ENCODE measurements around the gene KIAA2012.
A peak's percentile ranks its signal among the peaks of the same experiment; 100 is the strongest.

The KIAA2012 gene

DNA sequence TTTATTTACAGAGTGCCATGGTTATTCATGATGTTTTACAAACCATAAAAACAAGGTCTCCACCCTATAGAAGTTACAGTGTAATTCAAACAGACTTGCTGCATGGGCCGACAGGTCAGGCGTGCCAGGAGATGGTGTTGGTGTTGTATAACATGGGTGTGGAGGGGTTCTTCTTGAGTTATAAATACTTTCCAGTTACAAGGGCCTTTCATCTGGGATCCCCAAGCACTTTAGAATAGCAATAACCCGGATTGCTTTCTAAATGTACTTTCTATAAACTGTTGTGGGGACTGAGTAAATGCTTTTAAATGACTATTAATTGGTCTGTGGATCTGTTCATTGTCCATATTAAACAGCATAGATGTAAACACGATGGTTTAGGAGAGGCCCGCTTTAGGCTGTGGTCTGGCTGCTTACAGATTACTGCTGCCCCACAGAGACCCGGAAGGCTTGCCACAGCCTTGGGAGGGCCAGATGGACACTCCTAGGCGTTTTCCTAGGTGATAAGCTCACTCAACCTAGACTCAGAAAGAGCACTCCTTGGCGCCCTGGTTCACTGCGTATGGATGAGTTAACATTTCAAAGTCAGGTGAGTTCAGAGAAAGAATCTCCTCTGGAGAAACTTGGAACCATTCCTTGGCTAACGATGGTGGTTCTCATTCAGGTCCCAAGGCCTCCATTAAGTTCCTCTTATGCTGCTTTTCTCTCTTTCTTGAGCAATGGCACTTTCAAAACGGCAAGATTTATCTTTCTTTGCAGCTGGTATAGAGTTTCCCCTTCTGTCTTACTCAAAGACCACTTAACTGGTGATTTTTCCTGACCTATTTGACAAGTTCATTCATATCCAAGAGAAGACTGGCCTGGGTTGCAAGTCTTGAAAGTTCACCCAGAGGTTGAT, 3.6 kb upstream of the KIAA2012 start:
- H3K27me3 ChIP-seq (ENCODE audit: insufficient read depth, poor library complexity, severe bottlenecking): no peaks in the 10 kb centered on the region
- H3K4me3 ChIP-seq (replicated peaks; ENCODE audit: insufficient read depth, low read length): no peak overlapping the region
- H3K27ac ChIP-seq (replicated peaks): peak overlapping the region; percentile 48
- TF ChIP-seq, protein P1, sequence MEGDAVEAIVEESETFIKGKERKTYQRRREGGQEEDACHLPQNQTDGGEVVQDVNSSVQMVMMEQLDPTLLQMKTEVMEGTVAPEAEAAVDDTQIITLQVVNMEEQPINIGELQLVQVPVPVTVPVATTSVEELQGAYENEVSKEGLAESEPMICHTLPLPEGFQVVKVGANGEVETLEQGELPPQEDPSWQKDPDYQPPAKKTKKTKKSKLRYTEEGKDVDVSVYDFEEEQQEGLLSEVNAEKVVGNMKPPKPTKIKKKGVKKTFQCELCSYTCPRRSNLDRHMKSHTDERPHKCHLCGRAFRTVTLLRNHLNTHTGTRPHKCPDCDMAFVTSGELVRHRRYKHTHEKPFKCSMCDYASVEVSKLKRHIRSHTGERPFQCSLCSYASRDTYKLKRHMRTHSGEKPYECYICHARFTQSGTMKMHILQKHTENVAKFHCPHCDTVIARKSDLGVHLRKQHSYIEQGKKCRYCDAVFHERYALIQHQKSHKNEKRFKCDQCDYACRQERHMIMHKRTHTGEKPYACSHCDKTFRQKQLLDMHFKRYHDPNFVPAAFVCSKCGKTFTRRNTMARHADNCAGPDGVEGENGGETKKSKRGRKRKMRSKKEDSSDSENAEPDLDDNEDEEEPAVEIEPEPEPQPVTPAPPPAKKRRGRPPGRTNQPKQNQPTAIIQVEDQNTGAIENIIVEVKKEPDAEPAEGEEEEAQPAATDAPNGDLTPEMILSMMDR (IDR thresholded peaks at IDR 0.05; ENCODE audit: insufficient read depth, low read length): no peak
- no peak for TF ChIP-seq GABPA (IDR thresholded peaks at IDR 0.05; ENCODE audit: low read depth)
- TF ChIP-seq SPI1 (IDR thresholded peaks at IDR 0.05; ENCODE audit: borderline replicate concordance, low read depth): no peak
- TF ChIP-seq REST (IDR thresholded peaks at IDR 0.05; ENCODE audit: insufficient replicate concordance, low read depth): no peak
- TF ChIP-seq POLR2AphosphoS5 (IDR thresholded peaks at IDR 0.05; ENCODE audit: low read depth): no peak
- peak in 1 of 2 experiments; percentile 40 for DNase-seq (ENCODE audit: low read depth in 1 of 2, low spot score in 1 of 2)

- no peak for TF ChIP-seq POLR2AphosphoS5 (IDR thresholded peaks at IDR 0.05; ENCODE audit: low read depth)
- TF ChIP-seq REST (IDR thresholded peaks at IDR 0.05; ENCODE audit: insufficient replicate concordance, low read depth): no peak
- TF ChIP-seq, protein P1 (IDR thresholded peaks at IDR 0.05; ENCODE audit: insufficient read depth, low read length): no peak
- TF ChIP-seq GABPA (IDR thresholded peaks at IDR 0.05; ENCODE audit: low read depth): no peak
- TF ChIP-seq SPI1 (IDR thresholded peaks at IDR 0.05; ENCODE audit: borderline replicate concordance, low read depth): no peak
- DNase-seq (ENCODE audit: low read depth in 1 of 2, low spot score in 1 of 2): no peak
- Histone ChIP-seq H3K4me3 (replicated peaks; ENCODE audit: insufficient read depth, low read length) (no peak overlapping the region), H3K27ac (replicated peaks) (no peak overlapping the region), H3K27me3 (ENCODE audit: insufficient read depth, poor library complexity, severe bottlenecking) (no peaks in the 10 kb centered on the region)
Observed at GRCh38 chr2:202071107-202071506, 1.9 kb upstream of the KIAA2012 start.

GRCh38 chr2:202072226-202072625, 829 bp upstream of the KIAA2012 start:
- Histone ChIP-seq H3K27me3 (ENCODE audit: insufficient read depth, poor library complexity, severe bottlenecking) (no peaks in the 10 kb centered on the region), H3K27ac (replicated peaks) (no peak overlapping the region), H3K4me3 (replicated peaks; ENCODE audit: insufficient read depth, low read length) (no peak overlapping the region)
- no peak for DNase-seq (ENCODE audit: low read depth in 1 of 2, low spot score in 1 of 2)
- TF ChIP-seq, protein P1 (IDR thresholded peaks at IDR 0.05; ENCODE audit: insufficient read depth, low read length): no peak
- TF ChIP-seq REST (IDR thresholded peaks at IDR 0.05; ENCODE audit: insufficient replicate concordance, low read depth): no peak

All from HL-60 (cell line).